NCI-H526 (cell line): ENCODE measurements around the gene EEPD1.
"Not testable (repeated sequence)": the region's sequence is repeated elsewhere in the genome, so short reads cannot be mapped to it uniquely, and the experiment has no call there.

Experiments used
- DNase-seq, 2 experiments: peaks; one replicate each; lab custom pipeline; 2025; lab: John Stamatoyannopoulos, UW

EEPD1 gene

GRCh38 chr7:36317276-36317675, 164.2 kb downstream of the EEPD1 start:
- DNase-seq, result no peak

GRCh38 chr7:36318116-36318515, 165.1 kb downstream of the EEPD1 start:
- no peak for DNase-seq

- not testable (repeated sequence) for DNase-seq
Measured at GRCh38 chr7:36321284-36321683, 168.2 kb downstream of the EEPD1 start.

- DNase-seq, result no peak
Measured at GRCh38 chr7:36336390-36336789, 183.3 kb downstream of the EEPD1 start.

GRCh38 chr7:36338256-36338655, 185.2 kb downstream of the EEPD1 start:
- DNase-seq, result no peak

- DNase-seq, result no peak
Measured at GRCh38 chr7:36343548-36343947, 190.5 kb downstream of the EEPD1 start.

GRCh38 chr7:36344622-36345021, 191.6 kb downstream of the EEPD1 start:
- no peak for DNase-seq

- no peak for DNase-seq
Measured at GRCh38 chr7:36346260-36346831, 193.3 kb downstream of the EEPD1 start.

- no peak for DNase-seq
Measured at GRCh38 chr7:36348256-36348655, 195.2 kb downstream of the EEPD1 start.

- no peak for DNase-seq
Measured at GRCh38 chr7:36348771-36349170, 195.7 kb downstream of the EEPD1 start.

- DNase-seq, result no peak
Measured at GRCh38 chr7:36349626-36350025, 196.6 kb downstream of the EEPD1 start.
